ENCODE measurements around the gene A4GNT.

A4GNT gene

GRCh38 chr3:138132239-138132638 is at the start of gene A4GNT:
Gene A4GNT, minus strand, starts transcription at chr3:138132390. Its CDS starts 1,134 bp downstream, at chr3:138131256.
- no peak for DNase-seq (ENCODE audit: extremely low spot score)
- TF ChIP-seq PKNOX1 (IDR thresholded peaks at IDR 0.05) (no peak), TARDBP (IDR thresholded peaks at IDR 0.05) (no peak), ARNT (IDR thresholded peaks at IDR 0.05) (no peak), CTBP1 (IDR thresholded peaks at IDR 0.05; ENCODE audit: borderline replicate concordance) (no peak), FOXA1 (IDR thresholded peaks at IDR 0.05) (no peak), ZNF384 (IDR thresholded peaks at IDR 0.05) (no peak), LEF1 (IDR thresholded peaks at IDR 0.05; ENCODE audit: borderline replicate concordance) (no peak), ELF4 (IDR thresholded peaks at IDR 0.05) (no peak), BHLHE40 (IDR thresholded peaks at IDR 0.05; ENCODE audit: borderline replicate concordance) (no peak), FOXK2 (IDR thresholded peaks at IDR 0.05) (no peak), HDGF (IDR thresholded peaks at IDR 0.05; ENCODE audit: borderline replicate concordance) (no peak), NFRKB (IDR thresholded peaks at IDR 0.05) (no peak), FOXM1 (IDR thresholded peaks at IDR 0.05; ENCODE audit: borderline replicate concordance) (no peak), SP1 (IDR thresholded peaks at IDR 0.05) (no peak), SUZ12 (IDR thresholded peaks at IDR 0.05) (no peak), L3MBTL2 (conservative IDR thresholded peaks at IDR 0.05) (no peak)
- CTCF ChIA-PET, result interaction anchor here (0.8 to 1.4 kb wide), 2 partner anchors 13 to 197 kb away, joined by 3 read pairs; no protein-coding TSS in a partner anchor
- POLR2A ChIA-PET, result interaction anchor here (0.6 kb wide), 1 partner anchor 89 kb away, joined by 4 read pairs; no protein-coding TSS in a partner anchor

- ChIA-PET POLR2A (interaction anchor here (1.5 kb wide), 1 partner anchor 65 kb away, joined by 3 read pairs; the partner anchor contains the start of gene DZIP1L), CTCF (no interaction called here)
- TF ChIP-seq NFRKB (IDR thresholded peaks at IDR 0.05) (no peak), HDGF (IDR thresholded peaks at IDR 0.05; ENCODE audit: borderline replicate concordance) (no peak), FOXK2 (IDR thresholded peaks at IDR 0.05) (no peak), SUZ12 (IDR thresholded peaks at IDR 0.05) (no peak), TARDBP (IDR thresholded peaks at IDR 0.05) (no peak), SP1 (IDR thresholded peaks at IDR 0.05) (no peak), CTBP1 (IDR thresholded peaks at IDR 0.05; ENCODE audit: borderline replicate concordance) (no peak), PKNOX1 (IDR thresholded peaks at IDR 0.05) (no peak)
- peak; percentile 21 for DNase-seq (ENCODE audit: extremely low spot score)
Measured at GRCh38 chr3:138180375-138181029, 48.3 kb upstream of the A4GNT start.

GRCh38 chr3:138174421-138175131 is 42.4 kb upstream of the A4GNT start, which contains the start of gene DBR1:
Gene DBR1, minus strand, starts transcription at chr3:138174921. Its CDS starts 126 bp downstream, at chr3:138174795.
- POLR2A ChIA-PET, result interaction anchor here (0.7 to 3.4 kb wide), 7 partner anchors 12 to 761 kb away, joined by 3 to 35 read pairs (median 3); partner anchors contain the start of genes ARMC8 and DZIP1L
- CTCF ChIA-PET, result interaction anchor here (0.6 to 0.8 kb wide), 2 partner anchors 173 to 1865 kb away, joined by 3 read pairs; no protein-coding TSS in a partner anchor

DNA sequence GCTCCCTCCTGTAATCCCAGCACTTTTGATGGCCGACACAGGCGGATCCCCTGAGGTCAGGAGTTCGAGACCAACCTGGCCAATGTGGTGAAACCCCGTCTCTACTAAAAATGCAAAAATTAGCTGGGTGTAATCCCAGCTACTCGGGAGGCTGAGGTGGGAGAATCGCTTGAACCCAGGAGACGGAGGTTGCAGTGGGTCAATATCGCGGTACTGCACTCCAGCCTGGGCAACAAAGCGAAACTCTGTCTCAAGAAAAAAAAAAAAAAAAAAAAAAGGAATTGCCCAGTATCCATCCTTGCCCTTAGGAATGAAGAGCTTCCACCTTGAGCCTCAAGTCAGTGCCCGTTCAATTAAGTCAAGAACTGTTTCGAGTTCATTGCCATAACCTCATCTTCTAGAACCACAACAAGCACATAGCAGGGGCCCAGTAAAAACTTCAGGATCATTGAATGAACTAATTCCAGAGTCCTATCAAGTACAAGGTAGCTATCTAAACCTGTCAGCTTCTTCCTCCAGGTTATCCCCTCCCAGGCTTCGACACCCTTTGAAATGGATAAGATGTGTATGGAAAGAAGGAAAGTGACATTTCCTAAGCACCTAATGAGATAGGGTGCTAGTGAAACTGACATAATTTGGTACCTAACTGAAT is 41.7 kb upstream of the A4GNT start:
- POLR2A ChIA-PET, result interaction anchor here (0.8 to 3.4 kb wide), 6 partner anchors 12 to 762 kb away, joined by 3 to 35 read pairs (median 4); partner anchors contain the start of genes ARMC8 and DZIP1L
- DNase-seq (ENCODE audit: extremely low spot score), result peak; percentile 13
- CTCF ChIA-PET, result interaction anchor here (0.8 kb wide), 2 partner anchors 55 to 174 kb away, joined by 3 to 6 read pairs; no protein-coding TSS in a partner anchor

More at GRCh38 chr3:138174421-138175131, 42.4 kb upstream of the A4GNT start, which contains the start of gene DBR1:
- DNase-seq (ENCODE audit: extremely low spot score), result peak; percentile 83
- TF ChIP-seq SP1 (IDR thresholded peaks at IDR 0.05), result peak; percentile 24; the same call in 1 of the 2 replicates
- no peak for TF ChIP-seq SUZ12 (IDR thresholded peaks at IDR 0.05)
- TF ChIP-seq TARDBP (IDR thresholded peaks at IDR 0.05), result no peak
- TF ChIP-seq PKNOX1 (IDR thresholded peaks at IDR 0.05), result no peak
- TF ChIP-seq NFRKB (IDR thresholded peaks at IDR 0.05), result peak; percentile 52
- no peak; the same call in 1 of the 2 replicates for TF ChIP-seq FOXM1 (IDR thresholded peaks at IDR 0.05; ENCODE audit: borderline replicate concordance)
- no peak for TF ChIP-seq FOXA1 (IDR thresholded peaks at IDR 0.05)
- TF ChIP-seq CTBP1 (IDR thresholded peaks at IDR 0.05; ENCODE audit: borderline replicate concordance), result no peak
- no peak for TF ChIP-seq ZNF384 (IDR thresholded peaks at IDR 0.05)
- peak; percentile 81 for TF ChIP-seq L3MBTL2 (conservative IDR thresholded peaks at IDR 0.05)
- no peak for TF ChIP-seq LEF1 (IDR thresholded peaks at IDR 0.05; ENCODE audit: borderline replicate concordance)
- no peak for TF ChIP-seq HDGF (IDR thresholded peaks at IDR 0.05; ENCODE audit: borderline replicate concordance)
- TF ChIP-seq ELF4 (IDR thresholded peaks at IDR 0.05), result peak; percentile 94
- no peak for TF ChIP-seq ARNT (IDR thresholded peaks at IDR 0.05)
- TF ChIP-seq BHLHE40 (IDR thresholded peaks at IDR 0.05; ENCODE audit: borderline replicate concordance), result no peak
- no peak for TF ChIP-seq FOXK2 (IDR thresholded peaks at IDR 0.05)

GRCh38 chr3:138172625-138173024 is 40.4 kb upstream of the A4GNT start:
- no peak for DNase-seq (ENCODE audit: extremely low spot score)
- POLR2A ChIA-PET, result interaction anchor here (0.6 to 3.4 kb wide), 2 partner anchors 14 to 41 kb away, joined by 3 to 35 read pairs; partner anchors contain the start of gene ARMC8
- TF ChIP-seq FOXK2 (IDR thresholded peaks at IDR 0.05) (no peak), CTBP1 (IDR thresholded peaks at IDR 0.05; ENCODE audit: borderline replicate concordance) (no peak), TARDBP (IDR thresholded peaks at IDR 0.05) (no peak), FOXA1 (IDR thresholded peaks at IDR 0.05) (no peak), ELF4 (IDR thresholded peaks at IDR 0.05) (no peak), SUZ12 (IDR thresholded peaks at IDR 0.05) (no peak), LEF1 (IDR thresholded peaks at IDR 0.05; ENCODE audit: borderline replicate concordance) (no peak), HDGF (IDR thresholded peaks at IDR 0.05; ENCODE audit: borderline replicate concordance) (no peak), ZNF384 (IDR thresholded peaks at IDR 0.05) (no peak), PKNOX1 (IDR thresholded peaks at IDR 0.05) (no peak), ARNT (IDR thresholded peaks at IDR 0.05) (no peak), FOXM1 (IDR thresholded peaks at IDR 0.05; ENCODE audit: borderline replicate concordance) (no peak), BHLHE40 (IDR thresholded peaks at IDR 0.05; ENCODE audit: borderline replicate concordance) (no peak)
- CTCF ChIA-PET, result no interaction called here

More for the DNA sequence above, 41.7 kb upstream of the A4GNT start:
- peak; percentile 74 for TF ChIP-seq ZNF384 (IDR thresholded peaks at IDR 0.05)
- no peak for TF ChIP-seq SP1 (IDR thresholded peaks at IDR 0.05)

Measured in HEK293T (cell line).